HEK293T (cell line): ENCODE measurements around the gene DEPP1.

Source experiments
- CTCF ChIA-PET: fragments of 350-600 bp; formaldehyde crosslinking; extraction: SDS; loops from one replicate; lab custom pipeline; 2021; ENCODE audit warnings: antibody characterized with exemption, inconsistent platforms; lab: Yijun Ruan, JAX
- POLR2A ChIA-PET: fragments of 350-600 bp; formaldehyde crosslinking; extraction: SDS; loops from one replicate; lab custom pipeline; 2020; ENCODE audit warnings: antibody characterized with exemption, inconsistent platforms; lab: Yijun Ruan, JAX
- DNase-seq: peaks from one replicate; pipeline ENCODE4 v3.0.0; 2012; ENCODE audit warnings: mixed read lengths; ENCODE audit errors: extremely low spot score
- ARNT ChIP-seq: fragments of 450-650 bp; IDR thresholded peaks from 2 replicates; pipeline ENCODE4 v1.6.1; 2017; ENCODE audit warnings: mild to moderate bottlenecking
- BHLHE40 ChIP-seq: fragments of 450-650 bp; IDR thresholded peaks from 2 replicates; pipeline ENCODE4 v1.6.1; 2016; ENCODE audit warnings: mild to moderate bottlenecking, moderate library complexity, borderline replicate concordance
- CTBP1 ChIP-seq: fragments of 450-650 bp; IDR thresholded peaks from 2 replicates; pipeline ENCODE4 v1.6.1; 2016; ENCODE audit warnings: borderline replicate concordance
- ELF4 ChIP-seq: fragments of 450-650 bp; IDR thresholded peaks from 2 replicates; pipeline ENCODE4 v1.6.1; 2017; ENCODE audit warnings: antibody characterized with exemption
- FOXA1 ChIP-seq: fragments of 450-650 bp; IDR thresholded peaks from 2 replicates; pipeline ENCODE4 v1.6.1; 2016; ENCODE audit warnings: mild to moderate bottlenecking
- FOXK2 ChIP-seq: fragments of 450-650 bp; IDR thresholded peaks from 2 replicates; pipeline ENCODE4 v1.6.1; 2016; ENCODE audit warnings: mild to moderate bottlenecking
- FOXM1 ChIP-seq: fragments of 450-650 bp; IDR thresholded peaks from 2 replicates; pipeline ENCODE4 v1.6.1; 2017; ENCODE audit warnings: mild to moderate bottlenecking, borderline replicate concordance
- HDGF ChIP-seq: fragments of 450-650 bp; IDR thresholded peaks from 2 replicates; pipeline ENCODE4 v1.6.1; 2017; ENCODE audit warnings: antibody characterized with exemption, borderline replicate concordance
- L3MBTL2 ChIP-seq: fragments of 450-650 bp; conservative IDR thresholded peaks from 2 replicates; pipeline ENCODE4 v1.6.1; 2016; ENCODE audit warnings: mild to moderate bottlenecking
- LEF1 ChIP-seq: fragments of 450-650 bp; IDR thresholded peaks from 2 replicates; pipeline ENCODE4 v1.6.1; 2017; ENCODE audit warnings: mild to moderate bottlenecking, borderline replicate concordance
- NFRKB ChIP-seq: fragments of 450-650 bp; IDR thresholded peaks from 2 replicates; pipeline ENCODE4 v1.6.1; 2016; ENCODE audit warnings: mild to moderate bottlenecking, moderate library complexity
- PKNOX1 ChIP-seq: fragments of 450-650 bp; IDR thresholded peaks from 2 replicates; pipeline ENCODE4 v1.6.1; 2016
- SP1 ChIP-seq: fragments of 450-650 bp; IDR thresholded peaks from 2 replicates; pipeline ENCODE4 v1.6.1; 2017
- SUZ12 ChIP-seq: fragments of 450-650 bp; IDR thresholded peaks from 2 replicates; pipeline ENCODE4 v1.6.1; 2016; ENCODE audit warnings: mild to moderate bottlenecking
- TARDBP ChIP-seq: fragments of 450-650 bp; IDR thresholded peaks from 2 replicates; pipeline ENCODE4 v1.6.1; 2016
- ZNF384 ChIP-seq: fragments of 450-650 bp; IDR thresholded peaks from 2 replicates; pipeline ENCODE4 v1.6.1; 2016

DEPP1 gene

GRCh38 chr10:44958898-44959246 is 19.7 kb downstream of the DEPP1 start:
- DNase-seq = no peak
- ChIA-PET CTCF (no interaction called here), POLR2A (interaction anchor here (0.7 to 1.4 kb wide), 2 partner anchors 11 to 23 kb away, joined by 4 to 6 read pairs; no protein-coding TSS in a partner anchor)
- no peak for TF ChIP-seq L3MBTL2
- no peak for TF ChIP-seq SUZ12
- no peak for TF ChIP-seq SP1
- TF ChIP-seq BHLHE40 = no peak
- TF ChIP-seq NFRKB = no peak
- TF ChIP-seq PKNOX1 = no peak
- no peak for TF ChIP-seq ARNT
- no peak for TF ChIP-seq TARDBP
- no peak for TF ChIP-seq HDGF
- no peak for TF ChIP-seq ZNF384
- no peak for TF ChIP-seq FOXK2
- no peak for TF ChIP-seq ELF4

DNA sequence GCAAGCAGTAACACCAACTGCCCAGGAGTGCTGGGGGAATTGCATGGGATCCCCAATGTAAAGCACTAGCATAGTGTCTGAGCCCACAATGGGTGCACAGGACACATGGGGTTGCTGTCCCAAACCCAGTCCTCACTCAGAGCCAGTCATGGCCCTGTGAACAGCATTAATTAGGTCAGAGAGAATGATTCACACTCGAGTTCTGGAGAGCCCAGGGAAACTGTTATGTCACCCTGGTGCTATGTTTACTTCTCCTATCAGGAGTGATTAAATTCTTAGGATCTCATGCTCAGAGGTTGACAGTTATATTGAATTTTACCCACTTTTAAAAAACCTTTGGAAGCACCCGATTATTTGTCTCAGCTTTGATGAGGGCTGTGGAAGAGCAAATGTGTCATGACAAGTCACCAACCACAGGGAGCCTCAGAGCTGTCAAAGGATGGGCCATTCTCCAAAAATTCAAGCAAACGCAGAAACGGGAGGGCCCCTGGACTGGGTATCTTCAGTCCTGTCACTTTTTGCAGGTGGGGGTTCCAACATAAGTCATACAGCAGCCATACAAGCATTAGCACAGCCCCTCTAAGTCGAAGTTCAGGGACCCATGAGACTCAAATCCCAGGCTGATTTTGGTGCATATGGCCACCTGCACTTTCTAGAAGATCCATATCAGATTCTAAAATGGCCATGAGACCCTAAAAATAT is 20.3 kb downstream of the DEPP1 start:
- ChIA-PET CTCF (no interaction called here), POLR2A (interaction anchor here (0.7 to 1.4 kb wide), 2 partner anchors 11 to 23 kb away, joined by 4 to 6 read pairs; no protein-coding TSS in a partner anchor)
- DNase-seq = no peak
- TF ChIP-seq PKNOX1 (no peak), BHLHE40 (no peak), ZNF384 (no peak), L3MBTL2 (no peak), SP1 (no peak), LEF1 (no peak), FOXA1 (no peak), NFRKB (no peak), CTBP1 (no peak), FOXK2 (no peak), SUZ12 (no peak), TARDBP (no peak), ELF4 (no peak), HDGF (no peak)

DNA sequence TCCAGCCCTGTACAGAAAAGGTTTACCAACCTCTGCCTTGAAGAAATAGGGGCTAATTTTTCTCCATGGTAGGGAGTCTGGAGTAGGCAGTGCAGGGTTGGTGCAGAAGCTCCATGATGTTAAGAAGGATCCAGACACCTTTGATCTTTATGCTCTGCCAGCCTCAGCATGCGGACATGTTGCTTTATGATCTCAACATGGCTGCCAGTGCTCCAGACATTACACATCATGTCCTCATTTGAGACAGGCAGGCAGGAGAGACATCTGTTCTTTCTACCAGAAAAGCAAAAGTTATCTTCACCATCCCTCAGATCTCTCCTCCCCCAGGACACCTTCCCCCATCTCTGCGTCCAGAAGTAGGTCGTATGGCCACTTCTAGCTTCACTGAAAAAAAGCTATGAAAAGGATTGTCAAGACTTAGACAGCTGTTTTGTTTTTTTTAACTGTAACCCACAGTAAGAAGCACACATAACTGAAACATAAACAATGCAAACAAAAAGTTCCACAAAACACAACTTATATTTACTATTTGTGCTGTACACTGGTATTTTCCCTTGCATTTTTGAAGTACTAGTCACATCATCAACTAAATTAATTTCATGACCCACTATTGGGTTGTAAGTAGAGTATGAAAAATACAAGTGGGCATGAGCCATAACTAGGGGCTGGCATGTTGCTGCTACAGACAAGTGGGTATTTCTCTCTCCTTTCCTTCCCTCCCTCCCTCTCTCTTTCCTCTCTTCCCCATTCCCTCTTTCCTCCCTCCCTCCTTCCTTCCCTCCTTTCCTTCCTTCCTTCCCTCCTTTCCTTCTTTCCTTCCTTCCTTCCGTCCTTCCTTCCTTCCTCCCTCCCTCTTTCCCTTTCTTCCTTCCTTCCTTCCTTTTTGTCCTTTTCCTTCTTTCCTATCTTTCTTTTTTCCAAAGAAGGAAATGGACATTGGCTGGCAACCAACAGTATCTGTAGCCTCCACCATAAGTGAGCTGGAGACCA is 21.6 kb downstream of the DEPP1 start:
- no peak for TF ChIP-seq L3MBTL2
- DNase-seq = no peak
- POLR2A ChIA-PET = no interaction called here
- CTCF ChIA-PET = no interaction called here

DNA sequence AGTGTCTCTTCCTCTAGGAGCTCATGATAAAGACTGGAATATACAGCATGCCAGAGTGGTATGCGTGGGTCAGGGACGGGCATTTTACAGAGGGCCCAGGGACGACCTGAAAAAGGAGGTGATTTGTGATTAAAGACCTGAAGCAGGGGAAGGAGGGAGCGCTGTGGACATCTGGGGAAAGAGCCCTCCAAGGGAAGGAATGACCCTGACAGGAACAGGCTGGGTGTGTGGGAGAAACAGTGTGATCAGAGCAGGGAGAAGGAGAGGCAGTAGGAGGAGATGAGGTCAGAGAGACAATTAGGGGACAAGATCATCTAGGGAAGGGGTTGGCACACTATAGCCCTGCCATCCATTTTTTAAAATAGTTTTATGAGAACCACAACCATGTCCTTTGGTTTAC is 22.4 kb downstream of the DEPP1 start:
- ChIA-PET CTCF (no interaction called here), POLR2A (no interaction called here)
- TF ChIP-seq BHLHE40 (no peak), CTBP1 (no peak), L3MBTL2 (no peak), LEF1 (no peak), ARNT (no peak), PKNOX1 (no peak), NFRKB (no peak), FOXM1 (no peak), TARDBP (no peak), HDGF (no peak), FOXA1 (no peak), ZNF384 (no peak), SP1 (no peak), FOXK2 (no peak), SUZ12 (no peak)
- DNase-seq = no peak

DNA sequence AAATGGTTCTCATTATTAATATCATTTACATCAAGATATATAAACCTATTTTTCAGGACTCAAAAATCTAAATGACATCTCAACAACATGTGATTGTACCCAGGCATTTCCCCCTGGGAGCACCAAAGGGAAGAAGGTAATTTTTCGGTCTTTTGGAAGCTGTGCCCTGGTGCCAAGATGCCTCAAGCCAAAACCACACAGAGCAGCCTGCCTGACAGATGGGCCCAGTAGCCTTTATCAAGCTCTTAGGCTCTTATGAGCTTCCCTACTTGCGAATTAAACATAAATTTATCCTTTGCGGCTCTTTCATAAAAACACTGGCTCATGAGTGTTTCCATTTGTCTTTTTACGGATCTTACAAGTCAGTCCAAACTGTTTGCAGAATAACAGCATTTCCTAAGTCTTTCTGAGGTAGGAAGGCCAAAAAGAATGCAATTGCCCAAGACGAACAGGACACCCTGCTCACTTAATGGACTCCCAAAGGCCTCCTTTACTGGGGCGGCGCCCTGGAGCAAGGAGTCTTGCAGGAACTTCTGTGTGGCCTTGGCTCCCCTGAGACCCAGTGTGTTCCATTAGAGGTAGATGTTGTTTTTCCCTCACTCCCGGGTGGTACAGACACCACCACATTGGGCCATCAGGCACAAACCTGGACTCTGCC is 23.1 kb downstream of the DEPP1 start:
- POLR2A ChIA-PET = no interaction called here
- CTCF ChIA-PET = no interaction called here

More for the DNA sequence above, 23.1 kb downstream of the DEPP1 start:
- no peak for TF ChIP-seq TARDBP
- TF ChIP-seq HDGF = no peak
- no peak for TF ChIP-seq FOXA1
- no peak for TF ChIP-seq FOXM1
- no peak for TF ChIP-seq SUZ12
- TF ChIP-seq NFRKB = no peak
- TF ChIP-seq PKNOX1 = no peak
- no peak for TF ChIP-seq FOXK2
- no peak for TF ChIP-seq ZNF384
- TF ChIP-seq ELF4 = no peak
- no peak for TF ChIP-seq SP1
- no peak for TF ChIP-seq BHLHE40
- no peak for TF ChIP-seq CTBP1
- TF ChIP-seq LEF1 = no peak
- no peak for TF ChIP-seq L3MBTL2
- TF ChIP-seq ARNT = no peak
- no peak for DNase-seq
